ENCODE measurements around the gene SNED1. TPM values are rescaled to one million over a fixed set of nuclear protein-coding genes. Genes with fewer than 3 reads are reported as not detected.

SNED1 gene
- total RNA-seq, 1 experiment from 2014 or later = 3.2 TPM

- Mint-ChIP-seq H3K36me3 (peaks cover 37% of the 10 kb centered on the region), H3K9me3 (no peaks in the 10 kb centered on the region), H3K4me1 (peaks cover 25% of the 10 kb centered on the region), H3K27ac (peak overlapping the region; percentile 68), H3K27me3 (ENCODE audit: low read depth) (no peaks in the 10 kb centered on the region), H3K4me3 (no peak overlapping the region)
- ATAC-seq = peak; percentile 39
- DNase-seq (ENCODE audit: low spot score) = no peak
- TF ChIP-seq PRDM15 (CRISPR knock-in tag; IDR thresholded peaks at IDR 0.05) (no peak), NFYB (CRISPR knock-in tag; conservative IDR thresholded peaks at IDR 0.05; ENCODE audit: low read depth) (no peak), GRHL2 (CRISPR knock-in tag; IDR thresholded peaks at IDR 0.05; ENCODE audit: insufficient replicate concordance, severe bottlenecking) (no peak), ATF1 (CRISPR knock-in tag; IDR thresholded peaks at IDR 0.05) (no peak), ZNF232 (CRISPR knock-in tag; IDR thresholded peaks at IDR 0.05) (no peak), SP1 (CRISPR knock-in tag; conservative IDR thresholded peaks at IDR 0.05) (no peak), CREB1 (CRISPR knock-in tag; IDR thresholded peaks at IDR 0.05) (no peak), ARID4B (CRISPR knock-in tag; IDR thresholded peaks at IDR 0.05; ENCODE audit: borderline replicate concordance) (no peak), CTCF (IDR thresholded peaks at IDR 0.05) (no peak), MLX (CRISPR knock-in tag; IDR thresholded peaks at IDR 0.05) (no peak)
- CTCF ChIA-PET = interaction anchor here (1.0 to 1.1 kb wide), 2 partner anchors 16 to 111 kb away, joined by 3 to 8 read pairs; no protein-coding TSS in a partner anchor
- POLR2A ChIA-PET = no interaction called here
Measured at GRCh38 chr2:241094172-241094571, 95.8 kb downstream of the SNED1 start.

- Mint-ChIP-seq H3K27me3 (ENCODE audit: low read depth) (no peaks in the 10 kb centered on the region), H3K27ac (peak overlapping the region; percentile 78), H3K9me3 (no peaks in the 10 kb centered on the region), H3K36me3 (peaks cover 44% of the 10 kb centered on the region), H3K4me3 (no peak overlapping the region), H3K4me1 (peaks cover 23% of the 10 kb centered on the region)
- CTCF ChIA-PET = interaction anchor here (0.6 to 1.1 kb wide), 2 partner anchors 17 to 112 kb away, joined by 3 to 4 read pairs; no protein-coding TSS in a partner anchor
- DNase-seq (ENCODE audit: low spot score) = no peak
- POLR2A ChIA-PET = interaction anchor here (0.7 kb wide), 1 partner anchor 48 kb away, joined by 4 read pairs; no protein-coding TSS in a partner anchor
- TF ChIP-seq ZNF423 (CRISPR knock-in tag; IDR thresholded peaks at IDR 0.05) = no peak
- ATAC-seq = no peak
Measured at GRCh38 chr2:241094924-241095420, 96.6 kb downstream of the SNED1 start.
